HEK293 (cell line): ENCODE results near the gene MOGAT3.
A peak's percentile ranks its signal among the peaks of the same experiment; 100 is the strongest.

ENCODE experiments used
- CTCF ChIA-PET: fragments of 350-600 bp; formaldehyde crosslinking; extraction: SDS; loops from one replicate; lab custom pipeline; 2021; ENCODE audit warnings: antibody characterized with exemption; lab: Yijun Ruan, JAX
- POLR2A ChIA-PET: fragments of 300-600 bp; formaldehyde crosslinking; extraction: SDS; loops from one replicate; lab custom pipeline; 2020; ENCODE audit warnings: antibody characterized with exemption, inconsistent platforms; lab: Yijun Ruan, JAX
- H3K27ac ChIP-seq: fragments of 200-500 bp; sonication (Bioruptor generic); 2 replicates; pipeline ENCODE4 v1.5.1; 2014; ENCODE audit warnings: low read depth, low read length, control low read depth, inconsistent platforms; ENCODE audit errors: extremely low read depth
- H3K36me3 ChIP-seq, 2 experiments: fragments of 200-500 bp in 1 of 2; sonication (Bioruptor generic) in 1 of 2; 1 replicate in 1 of 2; 2 replicates in 1 of 2; pipeline ENCODE4 v1.5.1; 2014 to 2017; ENCODE audit warnings: inconsistent platforms in 2 of 2, low read length in 2 of 2; ENCODE audit not compliant: control insufficient read depth in 2 of 2, insufficient read depth in 1 of 2
- H3K4me1 ChIP-seq: fragments of 200-500 bp; sonication (Bioruptor generic); 2 replicates; pipeline ENCODE4 v1.5.1; 2014; ENCODE audit warnings: mild to moderate bottlenecking, low read length, inconsistent platforms; ENCODE audit not compliant: control insufficient read depth, insufficient read depth
- H3K4me3 ChIP-seq: 2 replicates; pipeline ENCODE4 v1.5.1; 2011; ENCODE audit warnings: low read depth, mild to moderate bottlenecking, control low read depth, low read length, moderate library complexity
- H3K9me3 ChIP-seq: fragments of 200-500 bp; sonication (Bioruptor generic); 2 replicates; pipeline ENCODE4 v1.5.1; 2014; ENCODE audit warnings: low read depth, low read length, inconsistent platforms; ENCODE audit not compliant: control insufficient read depth, insufficient read depth
- EGR2 ChIP-seq: fragments of 450-650 bp; formaldehyde crosslinking; IDR thresholded peaks from 2 replicates; pipeline ENCODE4 v1.5.1; 2016; ENCODE audit warnings: low read depth, missing biosample characterization, missing genetic modification characterization
- GLIS1 ChIP-seq: fragments of 450-650 bp; formaldehyde crosslinking; IDR thresholded peaks from 2 replicates; pipeline ENCODE4 v1.5.1; 2016; ENCODE audit warnings: missing biosample characterization, missing genetic modification characterization
- HOXA7 ChIP-seq: sonication (generic); formaldehyde crosslinking; IDR thresholded peaks from 2 replicates; pipeline ENCODE4 v1.8.1; 2022; ENCODE audit warnings: missing genetic modification reagents, borderline replicate concordance
- KLF1 ChIP-seq: fragments of 450-650 bp; formaldehyde crosslinking; IDR thresholded peaks from 2 replicates; pipeline ENCODE4 v1.5.1; 2016; ENCODE audit warnings: missing biosample characterization, missing genetic modification characterization
- KLF8 ChIP-seq: fragments of 450-650 bp; formaldehyde crosslinking; IDR thresholded peaks from 2 replicates; pipeline ENCODE4 v1.5.1; 2016; ENCODE audit warnings: missing biosample characterization, missing genetic modification characterization
- OVOL3 ChIP-seq: fragments of 450-650 bp; formaldehyde crosslinking; IDR thresholded peaks from 2 replicates; pipeline ENCODE4 v1.5.1; 2016; ENCODE audit warnings: missing biosample characterization, missing genetic modification characterization
- SP2 ChIP-seq: fragments of 450-650 bp; formaldehyde crosslinking; IDR thresholded peaks from 2 replicates; pipeline ENCODE4 v1.5.1; 2016; ENCODE audit warnings: missing biosample characterization, missing genetic modification characterization
- ZBTB1 ChIP-seq: fragments of 450-650 bp; formaldehyde crosslinking; IDR thresholded peaks from 2 replicates; pipeline ENCODE4 v1.5.1; 2016; ENCODE audit warnings: missing biosample characterization, missing genetic modification characterization
- ZBTB48 ChIP-seq: fragments of 450-650 bp; formaldehyde crosslinking; IDR thresholded peaks from 2 replicates; pipeline ENCODE4 v1.5.1; 2016; ENCODE audit warnings: missing biosample characterization, missing genetic modification characterization
- ZBTB7A ChIP-seq: fragments of 450-650 bp; formaldehyde crosslinking; IDR thresholded peaks from 2 replicates; pipeline ENCODE4 v1.5.1; 2016; ENCODE audit warnings: low read depth, missing biosample characterization, missing genetic modification characterization
- ZNF138 ChIP-seq: fragments of 450-650 bp; formaldehyde crosslinking; IDR thresholded peaks from 2 replicates; pipeline ENCODE4 v1.5.1; 2016; ENCODE audit warnings: missing biosample characterization, missing genetic modification characterization, borderline replicate concordance
- ZNF239 ChIP-seq: fragments of 450-650 bp; formaldehyde crosslinking; IDR thresholded peaks from 2 replicates; pipeline ENCODE4 v1.5.1; 2016; ENCODE audit warnings: missing biosample characterization, missing genetic modification characterization
- ZNF416 ChIP-seq: fragments of 450-650 bp; formaldehyde crosslinking; IDR thresholded peaks from 2 replicates; pipeline ENCODE4 v1.5.1; 2016; ENCODE audit warnings: missing biosample characterization, missing genetic modification characterization
- ZNF518A ChIP-seq: fragments of 450-650 bp; formaldehyde crosslinking; conservative IDR thresholded peaks from 2 replicates; pipeline ENCODE4 v1.5.1; 2016; ENCODE audit warnings: low read depth, missing biosample characterization, missing genetic modification characterization
- ZNF571 ChIP-seq: fragments of 450-650 bp; formaldehyde crosslinking; IDR thresholded peaks from 2 replicates; pipeline ENCODE4 v1.5.0; 2017; ENCODE audit warnings: missing biosample characterization, missing genetic modification characterization
- ZNF639 ChIP-seq: fragments of 450-650 bp; formaldehyde crosslinking; IDR thresholded peaks from 2 replicates; pipeline ENCODE4 v1.5.1; 2016; ENCODE audit warnings: missing biosample characterization, missing genetic modification characterization
- ZNF664 ChIP-seq: fragments of 450-650 bp; formaldehyde crosslinking; IDR thresholded peaks from 2 replicates; pipeline ENCODE4 v1.5.1; 2016; ENCODE audit warnings: missing biosample characterization, missing genetic modification characterization
- TF ChIP-seq, protein P1 (sequence below): fragments of 450-650 bp; formaldehyde crosslinking; IDR thresholded peaks from 2 replicates; pipeline ENCODE4; 2016; ENCODE audit warnings: missing biosample characterization, missing genetic modification characterization
- TF ChIP-seq, protein P2 (sequence below): fragments of 450-650 bp; formaldehyde crosslinking; IDR thresholded peaks from 2 replicates; pipeline ENCODE4 v1.5.1; 2017; ENCODE audit warnings: missing biosample characterization, mild to moderate bottlenecking, missing genetic modification characterization, moderate library complexity
- TF ChIP-seq, protein P3 (sequence below): fragments of 450-650 bp; formaldehyde crosslinking; IDR thresholded peaks from 2 replicates; pipeline ENCODE4 v1.5.1; 2016; ENCODE audit warnings: missing biosample characterization, missing genetic modification characterization

Gene MOGAT3

DNA sequence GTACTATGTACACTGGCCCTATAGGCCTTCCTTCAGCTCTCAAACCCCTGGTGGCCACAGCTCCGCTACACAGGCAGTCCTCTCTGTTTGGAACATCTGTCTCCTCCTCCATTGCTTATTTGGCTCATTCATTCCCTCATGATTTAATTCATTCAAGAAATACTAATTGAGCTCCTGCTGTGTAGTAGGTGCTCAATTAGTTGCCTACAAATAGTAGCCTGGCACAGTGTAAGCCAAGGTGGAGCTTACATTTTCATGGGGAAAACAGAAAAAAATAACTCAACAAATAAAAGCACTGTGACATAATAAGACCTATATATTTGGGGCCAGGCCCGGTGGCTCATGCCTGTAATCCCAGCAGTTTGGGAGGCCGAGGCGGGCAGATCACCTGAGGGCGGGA is 47.4 kb upstream of the MOGAT3 start:
- ChIA-PET CTCF (interaction anchor here (0.6 to 2.3 kb wide), 3 partner anchors 34 to 1424 kb away, joined by 3 to 10 read pairs (median 4); no protein-coding TSS in a partner anchor), POLR2A (interaction anchor here (0.6 kb wide), 1 partner anchor 368 kb away, joined by 9 read pairs; no protein-coding TSS in a partner anchor)
- H3K27ac ChIP-seq: no peak overlapping the region
- peaks cover 0 to 13% of the 10 kb centered on the region in 2 experiments; a peak in 2 of 3 replicates for H3K36me3 ChIP-seq
- TF ChIP-seq EGR2 (tag by site-specific recombination) (no peak), ZNF239 (tag by site-specific recombination) (no peak), OVOL3 (no peak), ZNF639 (tag by site-specific recombination) (no peak), ZNF664 (peak; percentile 96), ZBTB1 (tag by site-specific recombination) (no peak), KLF8 (tag by site-specific recombination) (no peak)
- TF ChIP-seq, protein P1, sequence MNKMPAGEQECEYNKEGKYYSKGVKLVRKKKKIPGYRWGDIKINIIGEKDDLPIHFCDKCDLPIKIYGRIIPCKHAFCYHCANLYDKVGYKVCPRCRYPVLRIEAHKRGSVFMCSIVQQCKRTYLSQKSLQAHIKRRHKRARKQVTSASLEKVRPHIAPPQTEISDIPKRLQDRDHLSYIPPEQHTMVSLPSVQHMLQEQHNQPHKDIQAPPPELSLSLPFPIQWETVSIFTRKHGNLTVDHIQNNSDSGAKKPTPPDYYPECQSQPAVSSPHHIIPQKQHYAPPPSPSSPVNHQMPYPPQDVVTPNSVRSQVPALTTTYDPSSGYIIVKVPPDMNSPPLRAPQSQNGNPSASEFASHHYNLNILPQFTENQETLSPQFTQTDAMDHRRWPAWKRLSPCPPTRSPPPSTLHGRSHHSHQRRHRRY: no peak
- H3K4me3 ChIP-seq: no peak overlapping the region
- H3K4me1 ChIP-seq: peaks cover 2% of the 10 kb centered on the region; the same call in 1 of the 2 replicates
- H3K9me3 ChIP-seq: no peaks in the 10 kb centered on the region

DNA sequence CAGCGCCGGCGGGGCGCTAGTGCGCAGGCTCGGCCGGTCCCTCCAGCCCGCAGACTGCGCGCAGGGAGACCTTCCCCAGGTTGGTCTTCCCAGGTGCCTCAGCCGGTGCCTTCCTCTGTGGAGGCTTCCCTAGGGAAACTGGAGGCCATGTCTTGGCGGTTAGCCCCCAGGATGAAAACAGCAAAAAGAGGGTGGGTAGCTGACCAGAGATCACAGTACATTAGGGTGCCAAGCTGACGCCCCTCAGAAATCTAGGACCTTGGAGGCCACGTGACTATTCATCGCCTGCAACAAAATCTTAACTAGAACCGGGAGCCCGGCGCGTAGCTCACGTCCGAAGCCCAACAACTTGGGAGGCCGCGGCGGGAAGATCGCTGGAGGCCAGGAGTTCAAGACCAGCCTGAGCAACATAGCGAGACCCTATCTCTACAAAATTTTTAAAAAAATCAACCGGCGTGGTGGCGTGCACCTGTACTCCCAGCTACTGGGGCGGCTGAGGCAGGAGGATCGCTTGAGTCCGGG is 44.4 kb upstream of the MOGAT3 start:
- no peaks in the 10 kb centered on the region for H3K9me3 ChIP-seq
- peak overlapping the region; percentile 73 for H3K4me3 ChIP-seq
- H3K36me3 ChIP-seq: peaks cover 0 to 26% of the 10 kb centered on the region in 2 experiments; a peak in 2 of 3 replicates
- peak overlapping the region; percentile 53; the same call in 1 of the 2 replicates for H3K27ac ChIP-seq
- ChIA-PET CTCF (interaction anchor here (0.6 to 3.9 kb wide), 11 partner anchors 9 to 1036 kb away, joined by 3 to 40 read pairs (median 13); partner anchors contain the start of genes PLOD3, TRIM56 and ZNHIT1), POLR2A (interaction anchor here (1.9 to 3.3 kb wide), 3 partner anchors 28 to 101 kb away, joined by 6 to 23 read pairs (median 8); partner anchors contain the start of genes PLOD3 and ZNHIT1)
- H3K4me1 ChIP-seq: peaks cover 2% of the 10 kb centered on the region; the same call in 1 of the 2 replicates
- TF ChIP-seq ZNF518A (tag by site-specific recombination) (0 out of 2 replicates have a peak, but pooled peaks have one; percentile 23), HOXA7 (CRISPR knock-in tag) (no peak), ZNF138 (no peak), ZBTB7A (tag by site-specific recombination) (0 out of 2 replicates have a peak, but pooled peaks have one; percentile 34), SP2 (tag by site-specific recombination) (no peak), ZNF571 (tag by site-specific recombination) (no peak), ZBTB48 (tag by site-specific recombination) (peak; percentile 85), ZNF416 (tag by site-specific recombination) (no peak), GLIS1 (peak; percentile 65), KLF1 (tag by site-specific recombination) (no peak)
- TF ChIP-seq, protein P2, sequence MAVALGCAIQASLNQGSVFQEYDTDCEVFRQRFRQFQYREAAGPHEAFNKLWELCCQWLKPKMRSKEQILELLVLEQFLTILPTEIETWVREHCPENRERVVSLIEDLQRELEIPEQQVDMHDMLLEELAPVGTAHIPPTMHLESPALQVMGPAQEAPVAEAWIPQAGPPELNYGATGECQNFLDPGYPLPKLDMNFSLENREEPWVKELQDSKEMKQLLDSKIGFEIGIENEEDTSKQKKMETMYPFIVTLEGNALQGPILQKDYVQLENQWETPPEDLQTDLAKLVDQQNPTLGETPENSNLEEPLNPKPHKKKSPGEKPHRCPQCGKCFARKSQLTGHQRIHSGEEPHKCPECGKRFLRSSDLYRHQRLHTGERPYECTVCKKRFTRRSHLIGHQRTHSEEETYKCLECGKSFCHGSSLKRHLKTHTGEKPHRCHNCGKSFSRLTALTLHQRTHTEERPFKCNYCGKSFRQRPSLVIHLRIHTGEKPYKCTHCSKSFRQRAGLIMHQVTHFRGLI: peak; percentile 87
- TF ChIP-seq, protein P3, sequence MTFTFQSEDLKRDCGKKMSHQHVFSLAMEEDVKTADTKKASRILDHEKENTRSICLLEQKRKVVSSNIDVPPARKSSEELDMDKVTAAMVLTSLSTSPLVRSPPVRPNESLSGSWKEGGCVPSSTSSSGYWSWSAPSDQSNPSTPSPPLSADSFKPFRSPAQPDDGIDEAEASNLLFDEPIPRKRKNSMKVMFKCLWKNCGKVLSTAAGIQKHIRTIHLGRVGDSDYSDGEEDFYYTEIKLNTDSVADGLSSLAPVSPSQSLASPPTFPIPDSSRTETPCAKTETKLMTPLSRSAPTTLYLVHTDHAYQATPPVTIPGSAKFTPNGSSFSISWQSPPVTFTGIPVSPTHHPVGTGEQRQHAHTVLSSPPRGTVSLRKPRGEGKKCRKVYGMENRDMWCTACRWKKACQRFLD (tag by site-specific recombination): no peak
